ENCODE results near the gene SLC30A3.

DNA sequence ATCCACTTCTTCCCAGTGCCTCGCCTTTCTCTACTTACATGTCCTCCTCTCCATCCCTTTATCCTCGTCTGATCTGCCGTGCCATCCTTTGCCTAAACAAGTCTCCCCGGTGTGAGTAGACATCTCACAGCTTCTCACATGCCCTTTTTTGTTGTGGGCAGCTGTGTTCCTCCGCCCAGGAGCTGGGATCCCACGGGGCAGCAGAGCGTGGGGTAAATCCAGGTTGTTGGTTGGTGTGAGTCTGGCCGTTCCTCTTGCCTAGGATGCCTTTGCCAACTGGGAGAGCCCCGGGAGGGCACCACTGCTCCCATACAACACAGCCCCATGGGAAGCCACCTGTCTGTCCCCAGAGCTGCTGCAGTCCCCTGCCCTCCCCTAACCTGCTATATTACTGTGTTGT is 22.4 kb downstream of the SLC30A3 start:
- TF ChIP-seq, protein P1, sequence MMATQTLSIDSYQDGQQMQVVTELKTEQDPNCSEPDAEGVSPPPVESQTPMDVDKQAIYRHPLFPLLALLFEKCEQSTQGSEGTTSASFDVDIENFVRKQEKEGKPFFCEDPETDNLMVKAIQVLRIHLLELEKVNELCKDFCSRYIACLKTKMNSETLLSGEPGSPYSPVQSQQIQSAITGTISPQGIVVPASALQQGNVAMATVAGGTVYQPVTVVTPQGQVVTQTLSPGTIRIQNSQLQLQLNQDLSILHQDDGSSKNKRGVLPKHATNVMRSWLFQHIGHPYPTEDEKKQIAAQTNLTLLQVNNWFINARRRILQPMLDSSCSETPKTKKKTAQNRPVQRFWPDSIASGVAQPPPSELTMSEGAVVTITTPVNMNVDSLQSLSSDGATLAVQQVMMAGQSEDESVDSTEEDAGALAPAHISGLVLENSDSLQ (IDR thresholded peaks at IDR 0.05) = no peak
- TF ChIP-seq TARDBP (IDR thresholded peaks at IDR 0.05) (no peak), SP1 (IDR thresholded peaks at IDR 0.05) (no peak), LEF1 (IDR thresholded peaks at IDR 0.05; ENCODE audit: borderline replicate concordance) (no peak), CTBP1 (IDR thresholded peaks at IDR 0.05; ENCODE audit: borderline replicate concordance) (no peak), HDGF (IDR thresholded peaks at IDR 0.05; ENCODE audit: borderline replicate concordance) (no peak), ELF4 (IDR thresholded peaks at IDR 0.05) (no peak)

Measured in HEK293T (cell line).